Measurements from ENCODE around the gene TXNDC15.

Gene TXNDC15

DNA sequence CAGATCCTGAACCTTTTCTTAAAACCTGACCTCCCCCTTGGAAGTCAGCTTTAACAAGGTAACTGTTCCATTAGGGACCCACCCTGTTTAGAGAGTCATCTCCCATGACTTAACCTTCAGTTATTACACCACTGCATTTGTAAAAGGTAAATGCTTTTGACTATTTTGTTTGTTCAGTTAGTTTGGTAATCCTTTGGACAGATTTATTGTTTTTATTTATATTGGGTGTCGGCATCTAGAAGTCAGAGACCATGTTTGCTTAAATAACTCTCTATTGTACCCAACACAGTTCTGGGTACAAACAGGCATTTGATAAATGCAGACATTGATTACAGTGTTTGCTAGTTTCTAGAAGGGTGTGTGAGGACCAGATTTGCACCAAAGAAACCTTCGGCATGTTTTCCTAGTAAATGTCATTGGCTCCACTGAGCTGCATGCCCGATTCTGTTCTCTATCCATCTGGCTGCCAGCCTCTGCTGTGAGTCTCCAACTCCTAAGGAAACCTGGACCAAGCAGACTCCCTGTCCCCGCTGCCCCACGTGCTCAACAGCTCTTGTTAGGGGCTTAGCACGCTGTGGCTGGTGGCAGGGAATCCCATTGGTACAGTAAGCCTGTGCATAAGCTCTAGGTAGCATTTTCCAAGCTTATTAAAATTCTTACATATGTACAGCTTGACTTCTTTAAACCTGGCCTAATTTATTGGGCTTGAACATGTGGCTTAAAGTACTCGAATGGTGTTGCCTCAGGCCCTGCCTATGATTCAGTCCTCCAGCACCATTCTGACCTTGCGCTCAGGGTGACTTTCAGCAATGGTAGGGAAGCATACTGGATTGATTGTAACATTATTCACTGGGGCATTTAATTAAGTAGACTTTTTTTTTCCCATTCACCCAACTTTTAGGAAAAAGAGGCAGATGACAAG, 37.4 kb downstream of the TXNDC15 start:
- DNase-seq (ENCODE audit: low read depth) = no peak
- in situ Hi-C loops (cut with HindIII; ENCODE audit: low sequenced_read_pairs) = no loop called here

DNA sequence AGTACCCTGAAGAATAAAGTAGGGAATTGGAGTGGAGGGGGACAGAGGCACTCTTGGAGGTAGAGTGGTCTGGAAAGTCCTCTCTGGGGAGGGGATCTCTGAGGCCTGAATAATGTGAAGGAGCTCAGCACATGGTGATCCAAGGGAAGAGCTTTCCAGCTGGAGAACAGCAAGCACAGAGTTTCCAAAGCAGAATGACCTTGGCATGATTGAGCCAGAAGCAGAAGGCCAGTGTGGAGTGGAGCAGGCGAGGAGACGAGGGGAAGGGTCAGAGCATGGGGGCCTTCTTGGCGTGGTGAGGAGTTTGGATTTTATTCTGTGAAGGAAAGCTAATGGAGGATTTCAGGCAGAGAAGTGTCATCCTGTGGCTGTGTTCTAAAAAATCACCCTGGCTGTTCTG, 39.1 kb downstream of the TXNDC15 start:
- DNase-seq (ENCODE audit: low read depth) = no peak
- no peak for TF ChIP-seq CTCF (IDR thresholded peaks at IDR 0.05; ENCODE audit: low read depth, low read length, missing control alignments)
- in situ Hi-C loops (cut with HindIII; ENCODE audit: low sequenced_read_pairs) = no loop called here

More for the DNA sequence above, 37.4 kb downstream of the TXNDC15 start:
- TF ChIP-seq CTCF (IDR thresholded peaks at IDR 0.05; ENCODE audit: low read depth, low read length, missing control alignments) = no peak
- H3K4me3 ChIP-seq (ENCODE audit: low read depth, low read length) = no peak overlapping the region

GRCh38 chr5:134913795-134914194, 39.6 kb downstream of the TXNDC15 start:
- in situ Hi-C loops (cut with HindIII; ENCODE audit: low sequenced_read_pairs) = no loop called here
- no peak overlapping the region for H3K4me3 ChIP-seq (ENCODE audit: low read depth, low read length)

More for the DNA sequence above, 39.1 kb downstream of the TXNDC15 start:
- H3K4me3 ChIP-seq (ENCODE audit: low read depth, low read length) = no peak overlapping the region

DNA sequence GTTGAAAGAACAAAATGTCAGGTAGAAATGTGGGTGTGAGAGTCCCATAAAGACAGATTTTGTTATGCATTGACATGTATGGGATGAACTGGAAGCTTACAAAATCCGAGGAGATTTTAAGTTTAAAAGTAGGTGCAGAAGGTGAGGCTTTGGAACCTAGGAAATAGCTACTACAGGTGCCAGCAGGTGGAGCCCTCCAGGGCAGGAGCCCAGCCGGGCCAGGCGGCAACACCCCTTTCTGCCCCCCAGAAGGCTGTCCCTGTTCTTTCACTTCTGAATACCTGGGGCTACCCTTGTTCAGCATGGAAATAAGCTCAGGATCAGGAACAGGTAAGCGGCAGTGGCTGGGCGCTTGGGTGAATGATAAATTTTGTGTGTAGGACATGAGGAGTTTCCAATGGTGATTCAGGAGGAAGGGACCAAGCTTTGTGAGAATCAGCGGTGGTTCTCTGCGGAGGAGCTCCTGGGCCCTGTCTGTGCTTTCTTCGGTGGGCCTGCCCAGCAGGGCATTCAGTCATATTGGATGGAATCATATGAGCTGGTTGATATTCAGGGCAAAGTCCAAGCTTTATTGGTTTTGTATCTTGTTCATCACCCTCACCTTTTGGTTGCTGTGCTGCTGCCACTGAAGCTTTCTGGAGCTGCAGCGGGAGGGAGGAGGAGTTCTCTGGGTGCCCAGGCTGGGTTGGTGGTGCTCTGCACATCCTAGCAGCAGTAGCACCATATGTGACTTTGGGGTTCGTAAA, 43.1 kb downstream of the TXNDC15 start:
- H3K4me3 ChIP-seq (ENCODE audit: low read depth, low read length) = no peak overlapping the region
- DNase-seq (ENCODE audit: low read depth) = no peak
- peak; percentile 14 for TF ChIP-seq CTCF (IDR thresholded peaks at IDR 0.05; ENCODE audit: low read depth, low read length, missing control alignments)
- in situ Hi-C loops (cut with HindIII; ENCODE audit: low sequenced_read_pairs) = no loop called here

More at GRCh38 chr5:134913795-134914194, 39.6 kb downstream of the TXNDC15 start:
- TF ChIP-seq CTCF (IDR thresholded peaks at IDR 0.05; ENCODE audit: low read depth, low read length, missing control alignments) = no peak
- no peak for DNase-seq (ENCODE audit: low read depth)

DNA sequence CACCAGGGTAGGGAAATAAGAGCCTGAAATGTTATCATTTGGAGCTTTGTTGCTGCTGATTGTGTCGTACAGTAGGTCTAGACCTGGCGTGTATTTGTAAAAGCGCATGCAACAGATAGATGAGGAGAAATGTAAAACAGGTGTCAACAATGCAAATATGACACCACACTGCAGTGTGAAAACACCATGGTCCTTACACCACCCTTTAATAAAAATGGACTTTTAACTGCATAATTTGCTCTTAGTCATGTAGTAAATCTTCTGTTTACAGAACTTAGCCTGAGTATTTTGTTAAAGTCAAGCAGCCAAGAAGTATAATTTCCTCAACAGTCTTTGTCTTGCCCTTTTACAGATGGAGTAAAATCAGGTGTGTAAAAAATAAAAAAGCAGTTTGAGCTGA, 44.7 kb downstream of the TXNDC15 start:
- DNase-seq (ENCODE audit: low read depth) = no peak
- TF ChIP-seq CTCF (IDR thresholded peaks at IDR 0.05; ENCODE audit: low read depth, low read length, missing control alignments) = no peak
- no peak overlapping the region for H3K4me3 ChIP-seq (ENCODE audit: low read depth, low read length)
- in situ Hi-C loops (cut with HindIII; ENCODE audit: low sequenced_read_pairs) = no loop called here

DNA sequence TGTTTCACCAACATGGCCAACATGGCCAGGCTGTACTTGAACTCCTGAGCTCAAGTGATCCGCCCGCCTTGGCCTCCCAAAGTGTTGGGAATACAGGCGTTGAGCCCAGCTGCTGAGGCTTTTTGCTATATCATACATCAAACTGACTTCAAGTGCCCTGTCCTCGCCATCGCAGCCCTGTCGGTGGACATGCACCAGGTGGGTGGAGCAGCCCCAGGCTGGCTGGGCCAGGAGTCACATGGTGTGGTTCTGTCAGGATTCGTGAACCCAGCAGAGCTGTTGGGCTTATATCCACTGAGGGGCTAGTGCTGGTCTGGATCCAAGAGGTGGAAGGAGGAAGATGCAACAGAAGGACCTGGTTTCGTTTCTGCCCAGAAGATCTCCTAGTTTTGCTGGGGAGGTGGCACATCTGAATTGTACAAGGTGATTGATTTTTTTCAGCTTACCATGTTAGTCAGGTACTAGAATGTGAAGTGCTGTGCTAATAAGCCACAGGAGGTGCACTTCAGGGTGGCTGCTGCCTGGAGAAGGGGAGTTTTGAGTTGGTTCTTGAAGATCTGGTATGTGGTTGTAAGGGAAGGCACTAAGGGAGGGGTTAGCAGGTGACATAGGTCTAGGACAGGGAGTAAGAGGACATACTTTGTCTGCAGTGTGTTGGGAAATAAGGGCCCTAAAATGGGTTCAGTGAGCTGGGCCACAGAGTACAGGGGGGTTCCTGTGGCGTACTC, 46.8 kb downstream of the TXNDC15 start:
- H3K4me3 ChIP-seq (ENCODE audit: low read depth, low read length) = no peak overlapping the region
- in situ Hi-C loops (cut with HindIII; ENCODE audit: low sequenced_read_pairs) = no loop called here
- DNase-seq (ENCODE audit: low read depth) = no peak
- no peak for TF ChIP-seq CTCF (IDR thresholded peaks at IDR 0.05; ENCODE audit: low read depth, low read length, missing control alignments)

Measured in astrocyte of the cerebellum (primary cell).